Subcutaneous adipose tissue (tissue), 4 donors: ENCODE results near the gene SLC22A7. TPM values are rescaled to one million over a fixed set of nuclear protein-coding genes. Genes with fewer than 3 reads are reported as not detected.

Experiments used
- CTCF ChIP-seq: fragments of 450-650 bp; IDR thresholded peaks from one replicate; pipeline ENCODE4 v1.5.1; 2016; ENCODE audit warnings: low read depth, mild to moderate bottlenecking, control low read depth, antibody characterized with exemption, moderate library complexity
- total RNA-seq, 4 donors: library from RNA; depleted of rRNA; stranded (reverse); fragments of >200 nt; gene quantifications; one replicate each; pipeline ENCODE4 v1.1.0, GENCODE V29; 2016

SLC22A7 gene
- total RNA-seq, 4 donors from 2014 or later: not detected

GRCh38 chr6:43267619-43268354 lies 30.3 kb upstream of the SLC22A7 start:
- TF ChIP-seq CTCF: no peak

GRCh38 chr6:43268355-43268700 lies 29.7 kb upstream of the SLC22A7 start:
- no peak for TF ChIP-seq CTCF

GRCh38 chr6:43268782-43269272 lies 29.2 kb upstream of the SLC22A7 start:
- no peak for TF ChIP-seq CTCF

GRCh38 chr6:43269273-43270007 lies 28.6 kb upstream of the SLC22A7 start:
- no peak for TF ChIP-seq CTCF

- no peak for TF ChIP-seq CTCF
These were observed 26.8 kb upstream of the SLC22A7 start for GRCh38 chr6:43271103-43271815.

GRCh38 chr6:43271944-43272343 lies 26.1 kb upstream of the SLC22A7 start:
- no peak for TF ChIP-seq CTCF

GRCh38 chr6:43273707-43274106 lies 24.4 kb upstream of the SLC22A7 start:
- no peak for TF ChIP-seq CTCF
